GM19023 (cell line): ENCODE results near the gene OR4K5.
"Not testable (repeated sequence)": the region's sequence is repeated elsewhere in the genome, so short reads cannot be mapped to it uniquely, and the experiment has no call there.

ENCODE experiments used
- ATAC-seq: cut with Tn5 transposase; IDR thresholded peaks from one replicate; pipeline ENCODE4 v1.9.1; 2021; ENCODE audit warnings: mild to moderate bottlenecking, moderate library complexity; ENCODE audit not compliant: unreplicated experiment

OR4K5 gene, protein sequence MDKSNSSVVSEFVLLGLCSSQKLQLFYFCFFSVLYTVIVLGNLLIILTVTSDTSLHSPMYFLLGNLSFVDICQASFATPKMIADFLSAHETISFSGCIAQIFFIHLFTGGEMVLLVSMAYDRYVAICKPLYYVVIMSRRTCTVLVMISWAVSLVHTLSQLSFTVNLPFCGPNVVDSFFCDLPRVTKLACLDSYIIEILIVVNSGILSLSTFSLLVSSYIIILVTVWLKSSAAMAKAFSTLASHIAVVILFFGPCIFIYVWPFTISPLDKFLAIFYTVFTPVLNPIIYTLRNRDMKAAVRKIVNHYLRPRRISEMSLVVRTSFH

DNA sequence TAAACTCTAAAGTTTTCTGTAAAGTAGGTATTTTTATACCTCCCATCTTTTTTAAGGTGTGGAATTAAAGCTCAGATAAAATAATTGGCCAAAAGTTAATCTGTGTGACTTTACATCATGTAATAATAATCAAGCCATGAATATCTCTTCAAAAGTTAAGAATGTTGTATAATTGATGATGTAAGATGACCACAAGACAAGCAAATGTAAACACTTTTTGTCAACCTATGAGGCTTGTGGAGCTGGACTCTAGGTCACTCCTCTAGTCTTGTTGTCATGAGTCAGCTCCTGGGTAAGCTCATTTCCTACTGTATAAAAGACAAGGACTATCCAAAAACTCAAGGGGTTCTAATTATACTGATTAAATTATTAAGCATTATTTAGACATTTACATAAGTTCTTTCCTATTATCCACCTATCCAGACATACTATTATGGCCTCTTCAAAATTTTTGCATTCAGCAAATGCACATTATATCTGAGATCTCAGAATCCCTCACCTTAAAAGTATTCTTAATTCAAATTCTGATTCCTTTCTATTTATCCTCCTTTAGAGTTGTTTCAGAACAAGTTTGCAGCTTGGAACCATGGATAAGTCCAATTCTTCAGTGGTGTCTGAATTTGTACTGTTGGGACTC, at the start of gene OR4K5:
Gene OR4K5 (plus strand): TSS at position 587 of the 637 bp plus-strand sequence. CDS start 0 bp downstream, at position 587.
- no peak for ATAC-seq

DNA sequence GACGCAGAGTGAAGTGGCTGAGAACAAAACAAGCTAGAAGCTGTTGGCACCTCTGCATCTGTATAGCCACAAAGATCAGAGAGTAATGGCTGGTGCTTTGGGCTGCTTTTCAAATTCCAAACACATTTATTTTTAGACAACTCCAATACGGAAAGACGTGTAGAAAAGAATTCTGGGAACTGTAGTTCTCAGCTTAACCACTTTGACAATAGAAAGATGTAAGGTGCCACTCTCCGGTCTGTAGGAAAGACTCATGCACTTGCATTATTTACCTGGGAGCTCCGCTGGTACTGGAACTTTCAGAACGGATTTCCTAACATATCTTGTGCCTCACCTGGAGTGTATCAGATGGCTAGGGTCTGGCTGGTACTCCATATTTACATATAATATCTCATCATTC, 47.2 kb upstream of the OR4K5 start:
- ATAC-seq: no peak

DNA sequence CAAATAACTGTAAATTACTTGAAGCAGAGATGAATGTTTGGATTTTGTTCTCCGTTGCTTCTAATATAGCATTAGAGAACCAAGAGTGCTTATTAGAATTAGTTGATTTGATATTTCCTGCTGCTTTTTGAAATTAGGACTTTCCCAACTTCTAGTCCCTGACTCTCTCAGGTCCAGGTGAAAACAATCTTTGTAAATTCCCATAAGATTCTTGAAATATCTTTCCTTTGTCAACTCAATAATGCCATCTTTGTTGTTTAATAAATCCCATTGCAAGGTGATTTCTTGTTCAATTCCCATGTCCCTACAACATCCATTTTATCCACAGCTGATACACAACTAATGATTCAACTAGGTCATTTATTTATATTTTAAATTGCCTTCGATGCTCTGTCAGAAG, 45.6 kb upstream of the OR4K5 start, which contains the start of gene OR4K2:
Gene OR4K2 (plus strand): TSS at position 301 of the 400 bp plus-strand sequence. CDS start 1,126 bp downstream, outside the sequence.
- ATAC-seq: no peak

DNA sequence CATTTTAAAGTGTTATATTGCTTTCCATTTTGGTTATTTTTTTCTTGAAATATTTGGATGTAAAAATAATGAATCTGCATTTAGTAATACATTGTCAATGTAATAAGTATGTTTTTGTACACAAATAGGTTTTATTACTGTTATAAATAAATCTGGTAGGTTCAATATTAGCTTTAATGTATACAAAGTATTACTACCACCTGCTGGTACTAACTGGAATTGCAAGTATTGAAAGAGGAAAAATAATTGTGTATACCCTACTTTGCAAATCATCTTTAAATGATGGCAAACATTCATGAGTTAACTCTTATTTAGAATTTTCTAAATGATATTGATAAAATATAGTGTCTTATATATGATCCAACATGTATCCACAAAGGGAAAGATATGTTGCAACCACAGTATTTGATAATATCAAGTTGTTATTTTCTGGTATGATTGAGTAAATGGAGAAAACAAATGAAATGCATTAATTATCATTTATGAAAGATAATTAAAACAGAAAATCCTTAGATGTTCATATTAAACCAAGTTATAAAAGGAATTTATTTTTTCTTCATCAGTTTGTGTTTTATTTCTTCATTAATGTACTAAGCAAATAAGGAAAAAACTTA, 42.3 kb upstream of the OR4K5 start:
- ATAC-seq: no peak

DNA sequence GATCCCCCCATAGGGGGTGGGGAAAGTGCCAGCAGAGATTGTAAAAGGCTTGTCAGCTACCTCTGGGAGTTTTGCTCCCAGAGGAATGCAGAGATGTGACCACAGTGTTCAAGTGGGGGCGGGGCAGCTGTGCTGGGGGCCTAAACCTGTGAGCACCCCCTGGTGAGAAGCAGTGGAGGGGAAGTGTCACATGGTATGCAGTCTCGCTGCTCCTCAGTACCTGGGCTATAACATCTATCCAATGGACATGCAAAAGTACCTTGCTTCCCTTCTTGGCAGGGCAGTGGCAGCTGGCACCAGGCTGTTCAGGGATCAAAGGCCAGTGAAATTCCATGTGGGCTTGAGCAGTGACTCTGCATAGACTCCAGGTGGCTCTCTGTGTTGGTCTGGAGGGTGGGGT, 25.1 kb upstream of the OR4K5 start:
- ATAC-seq: no peak

DNA sequence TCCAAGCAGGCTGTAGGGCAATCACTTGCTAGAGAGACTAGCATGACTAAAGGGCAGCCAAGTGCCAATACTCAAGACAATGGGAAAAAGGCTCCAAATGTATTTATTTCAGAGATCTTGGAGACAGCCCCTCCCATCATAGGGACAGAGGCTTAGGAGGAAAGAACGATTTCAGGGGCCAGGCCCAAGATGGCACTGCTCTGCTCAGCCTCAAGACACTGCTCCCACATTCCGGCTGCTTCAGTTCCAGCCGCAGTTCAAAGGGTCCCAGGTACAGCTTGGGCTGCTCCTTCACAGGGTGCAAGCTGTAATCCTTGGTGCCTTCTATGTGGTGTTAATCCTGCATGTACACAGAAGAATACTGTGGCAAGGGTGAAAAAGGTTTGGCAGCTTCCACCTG, 19.4 kb upstream of the OR4K5 start:
- no peak for ATAC-seq

DNA sequence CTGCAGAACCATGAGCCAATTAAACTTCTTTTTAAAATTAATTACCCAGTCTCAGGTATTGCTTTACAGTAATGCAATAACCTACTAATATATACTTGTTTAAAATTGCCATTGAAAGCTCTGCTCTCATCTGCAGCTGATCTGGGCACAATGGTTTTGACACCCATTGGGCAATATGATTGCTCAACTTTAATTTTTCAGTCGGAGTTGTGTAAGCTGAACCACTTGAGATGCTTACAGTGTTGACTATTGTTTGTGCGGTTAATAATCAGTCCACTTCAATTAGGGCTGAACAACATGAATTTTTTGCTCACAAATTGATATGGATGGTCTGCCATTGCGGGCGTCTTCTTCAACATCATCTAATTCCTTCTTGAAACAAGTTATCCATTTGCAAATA, 18.0 kb upstream of the OR4K5 start:
- ATAC-seq: no peak

DNA sequence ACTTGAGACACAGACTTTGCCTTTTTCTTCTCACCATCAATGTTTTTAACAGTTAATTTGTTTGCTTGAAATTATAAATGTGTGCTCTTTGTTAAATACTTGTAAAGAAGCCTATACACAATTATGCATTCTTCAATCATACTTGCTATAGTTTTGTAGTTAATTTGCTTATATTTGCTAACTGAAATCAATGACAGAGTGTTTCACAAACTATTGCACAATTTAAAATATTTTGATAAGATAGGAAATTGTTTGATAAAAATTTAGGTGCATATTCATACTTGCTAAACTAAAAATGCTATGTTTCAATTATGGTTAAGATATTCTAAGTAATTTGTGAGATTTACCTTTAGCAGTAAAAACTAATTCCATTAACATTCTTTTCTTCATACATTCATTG, 13.7 kb upstream of the OR4K5 start:
- no peak for ATAC-seq

DNA sequence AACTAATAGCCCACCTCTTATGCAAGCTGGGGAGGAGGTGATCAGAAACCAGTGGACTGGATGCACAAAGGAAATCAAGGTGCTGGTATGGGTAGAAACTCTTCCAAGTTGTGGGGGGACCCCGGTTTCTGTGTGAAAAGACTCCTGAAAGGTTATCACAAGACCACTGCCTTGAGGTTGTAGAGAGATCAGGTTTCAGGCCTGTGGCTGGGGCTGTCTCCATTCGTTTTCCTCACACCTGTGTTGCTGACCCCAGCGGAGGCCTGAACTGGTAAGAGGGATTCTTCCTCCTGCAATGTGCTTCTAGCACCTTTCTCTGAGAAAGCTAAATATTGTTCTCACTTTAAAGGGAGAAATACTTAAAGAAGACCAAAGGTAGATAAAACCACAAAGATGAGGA, 9.3 kb upstream of the OR4K5 start:
- no peak for ATAC-seq

DNA sequence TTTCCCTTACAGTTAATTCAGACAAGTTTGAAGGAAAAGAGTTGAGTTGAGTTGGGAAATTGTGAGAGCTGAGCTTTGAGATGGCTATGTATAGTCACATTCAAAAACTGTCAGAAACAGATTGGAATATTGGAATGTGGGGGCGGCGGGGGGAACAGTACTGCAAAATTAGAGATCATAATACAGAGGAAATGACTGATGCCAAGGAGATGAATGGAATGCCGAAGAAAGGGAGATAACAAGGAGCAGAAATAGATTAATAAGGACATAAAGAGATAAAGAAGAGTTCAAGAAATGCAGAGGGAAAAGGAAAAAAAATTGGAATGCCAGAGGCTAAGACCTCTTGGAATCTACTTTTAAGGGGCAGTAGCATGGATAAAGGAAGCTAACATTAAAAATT, 3.2 kb upstream of the OR4K5 start:
- ATAC-seq: no peak

DNA sequence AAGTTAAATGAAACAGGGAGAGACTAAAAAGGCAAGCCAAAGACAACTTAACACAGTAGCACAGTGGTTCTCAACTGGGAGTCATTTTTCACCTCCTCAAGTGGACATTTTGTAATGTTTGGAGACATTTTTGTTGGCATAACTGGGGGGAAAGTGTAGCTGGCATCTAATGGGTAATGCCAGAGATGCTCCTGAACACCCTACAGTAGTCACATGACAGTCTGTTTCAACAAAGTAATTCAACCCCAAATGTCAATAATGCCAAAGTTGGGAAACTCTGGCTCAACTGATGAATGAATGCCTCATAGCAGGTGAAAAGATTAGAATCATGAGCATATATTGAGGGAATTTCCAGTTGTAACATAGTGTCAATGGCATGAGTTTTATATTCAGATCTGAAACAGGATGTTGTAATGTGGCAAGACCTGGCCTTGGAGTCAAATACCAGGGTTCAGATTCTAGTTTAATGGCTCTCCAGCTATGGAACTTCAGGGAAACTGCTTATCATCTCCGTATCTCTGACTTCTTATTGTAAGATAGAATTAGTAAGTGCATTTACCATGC, 2.4 kb upstream of the OR4K5 start:
- no peak for ATAC-seq

DNA sequence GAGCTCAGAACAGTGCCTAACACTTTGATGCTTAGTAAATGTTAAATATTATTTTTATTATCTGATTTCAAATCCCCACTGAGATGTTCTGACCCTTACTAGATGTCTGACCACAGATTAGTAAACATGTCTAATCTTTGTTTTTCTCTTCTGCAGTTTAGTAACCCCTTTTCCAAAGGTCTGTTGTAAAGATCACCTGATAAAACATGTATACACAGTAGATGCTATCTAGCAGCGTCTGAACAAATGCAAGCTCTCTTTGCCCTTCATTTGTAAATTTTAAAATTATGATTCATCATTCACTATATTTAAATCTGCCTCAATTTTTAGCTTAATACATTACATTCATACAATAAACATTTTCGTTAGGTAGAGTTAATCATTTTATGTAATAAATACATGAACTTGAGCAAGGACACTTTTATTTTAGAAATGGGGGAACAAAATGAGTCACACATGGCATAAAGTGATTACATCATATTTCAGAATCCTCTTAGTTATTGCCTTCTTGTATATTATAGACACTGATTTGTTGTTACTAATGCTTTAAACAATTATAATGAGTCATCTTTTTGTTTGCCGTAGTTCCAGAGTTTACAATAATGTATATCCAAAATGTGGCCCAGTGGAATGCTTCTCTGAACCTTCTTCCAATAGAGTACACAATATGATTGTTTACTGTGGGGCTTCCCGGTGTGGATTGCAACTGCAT, 1.7 kb upstream of the OR4K5 start:
- ATAC-seq: no peak

DNA sequence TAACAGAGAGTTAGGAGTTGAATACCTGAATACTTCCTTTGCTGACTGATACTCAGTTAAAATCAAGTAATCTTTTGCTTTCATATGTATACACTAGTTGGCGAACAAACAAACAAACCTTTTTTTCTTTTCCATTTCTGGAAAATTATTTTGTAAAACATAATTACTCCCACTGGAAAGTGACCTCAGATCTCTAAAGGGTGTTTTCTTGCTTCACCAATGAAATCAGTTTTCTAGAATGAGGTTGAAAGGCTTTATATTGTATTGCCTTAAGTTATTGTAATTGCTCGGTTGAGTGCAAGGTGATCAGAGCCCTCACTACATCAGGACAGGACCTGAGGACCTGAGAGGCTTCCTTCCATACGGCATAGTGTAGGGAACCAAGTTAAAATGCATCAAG, 10.2 kb downstream of the OR4K5 start, which contains the start of gene OR4K1:
Gene OR4K1 (plus strand): TSS at position 301 of the 400 bp plus-strand sequence. CDS start 4,750 bp downstream, outside the sequence.
- ATAC-seq: no peak

DNA sequence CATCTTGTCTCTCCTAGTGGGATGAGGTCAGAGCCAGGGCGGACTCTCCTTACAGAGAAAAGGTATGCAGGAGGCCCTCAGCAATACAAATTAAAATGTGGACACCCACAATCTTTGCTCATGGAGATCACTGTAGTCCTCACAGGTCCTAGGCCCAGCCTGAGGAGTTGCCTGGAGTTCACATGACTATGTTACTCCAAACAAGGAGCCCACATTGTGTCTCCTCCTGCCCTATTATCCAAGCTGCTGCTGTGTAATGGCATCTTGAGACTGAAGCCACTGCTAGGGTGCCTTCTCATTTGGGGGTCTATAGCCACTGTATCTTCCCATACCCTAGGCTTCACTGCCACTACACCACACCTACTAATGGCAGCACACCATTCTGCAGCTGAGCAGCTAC, 21.3 kb downstream of the OR4K5 start:
- ATAC-seq: no peak

DNA sequence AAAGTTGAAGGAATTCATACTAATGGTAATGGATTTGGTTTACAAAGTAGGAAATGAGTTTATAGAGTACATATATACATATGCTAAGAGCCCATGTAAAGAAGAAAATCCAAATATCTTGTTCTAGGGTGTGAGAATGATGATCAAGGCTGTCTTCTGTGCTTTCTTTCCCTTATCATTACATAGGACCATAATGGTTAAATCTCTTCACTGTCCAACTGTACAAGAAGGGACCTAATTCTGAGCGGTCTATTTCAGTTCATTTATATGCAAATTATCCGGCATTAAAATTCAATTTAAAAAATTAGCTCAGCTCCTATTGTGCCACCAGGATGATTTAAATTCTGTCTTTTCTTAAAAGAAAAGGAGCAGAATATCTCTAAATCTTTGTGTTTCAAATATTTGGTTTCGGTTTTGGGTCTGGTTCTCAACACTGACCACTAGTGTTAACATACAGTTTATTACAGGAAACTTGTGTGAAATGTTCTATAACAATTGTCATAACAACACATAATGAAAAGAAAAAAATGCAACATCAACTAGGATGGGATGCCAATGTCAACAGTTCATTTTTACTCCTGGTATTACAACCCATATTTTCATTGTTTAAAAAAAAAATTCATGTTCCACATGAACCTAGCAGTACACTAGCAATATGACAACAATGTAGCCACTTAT, 27.1 kb downstream of the OR4K5 start:
- ATAC-seq: no peak

DNA sequence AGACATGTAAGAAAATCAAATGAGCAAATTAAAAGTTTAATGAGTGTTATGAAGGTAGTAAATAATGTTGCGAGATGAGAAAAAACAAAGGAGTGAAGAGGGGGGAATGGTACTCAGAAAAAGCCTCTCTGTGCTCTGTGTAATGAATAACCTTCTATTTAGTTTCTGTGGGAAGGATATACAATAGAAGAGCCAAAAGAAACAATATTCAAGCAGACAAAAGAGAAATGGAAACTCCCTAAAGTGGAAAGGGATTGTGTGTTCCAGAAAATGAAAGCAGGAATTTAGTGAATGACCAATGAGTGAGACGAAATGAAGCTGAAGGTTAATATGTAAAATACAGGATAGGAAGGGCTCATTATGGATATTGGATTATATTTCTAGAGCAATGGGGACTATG, 28.8 kb downstream of the OR4K5 start:
- ATAC-seq: no peak

DNA sequence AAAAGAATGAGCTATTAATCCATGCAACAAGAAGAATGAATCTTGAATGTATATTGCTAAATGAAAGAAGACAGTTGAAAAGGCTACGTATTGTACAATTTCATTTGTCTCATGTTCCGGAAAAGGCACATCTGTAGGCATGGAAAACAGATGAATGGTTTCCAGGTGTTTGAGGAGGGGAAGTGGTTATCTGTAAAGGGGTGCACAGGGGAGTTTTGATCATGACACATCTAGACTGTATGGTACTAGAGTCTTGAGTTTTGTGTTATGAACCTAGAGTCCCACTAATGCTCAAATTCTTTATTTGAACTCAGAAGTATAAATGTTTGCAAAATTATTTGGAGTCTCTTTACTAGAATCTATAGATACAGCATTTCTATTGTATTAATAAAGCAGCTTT, 49.3 kb downstream of the OR4K5 start:
- ATAC-seq: not testable (repeated sequence)
